T-helper 9 cell (primary cell): ENCODE results near the gene PEF1.

Experiments used
- DNase-seq: peaks from one replicate; pipeline ENCODE4 v3.0.0-alpha.2; 2020

The PEF1 gene

GRCh38 chr1:31626223-31627207 is 18.2 kb downstream of the PEF1 start:
- DNase-seq, result no peak

DNA sequence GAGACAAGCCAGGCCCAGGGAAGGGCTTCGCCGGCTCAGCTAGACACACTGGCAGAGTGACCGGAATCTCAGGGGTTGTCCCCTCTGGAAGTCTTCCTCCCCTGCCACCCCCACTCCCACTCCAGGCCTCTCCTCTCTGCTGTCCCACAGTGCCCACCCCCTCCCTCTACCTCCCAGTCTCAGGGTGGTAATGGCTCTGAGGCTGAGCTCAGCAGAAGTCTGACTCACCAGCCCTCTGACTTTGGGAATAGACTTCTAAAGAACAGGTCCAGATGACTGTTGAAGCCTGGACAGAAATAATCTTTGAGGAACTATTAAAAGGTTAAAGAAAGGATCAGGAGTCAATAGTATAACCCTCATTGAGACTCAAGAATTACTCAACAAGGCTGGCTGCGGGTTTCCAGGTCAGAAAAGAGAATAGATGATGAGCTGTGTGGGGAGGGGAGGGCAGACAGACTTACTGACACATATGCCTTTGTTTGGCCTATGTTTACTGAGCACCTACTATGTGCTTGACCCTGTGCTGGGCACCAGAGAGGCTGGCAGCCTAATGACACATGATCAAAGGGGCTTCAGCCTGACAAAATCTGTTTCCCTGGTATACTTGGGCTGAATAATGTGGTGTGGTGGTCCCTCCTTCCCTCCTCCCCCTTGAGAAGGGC is 19.0 kb downstream of the PEF1 start:
- no peak for DNase-seq

- no peak for DNase-seq
Observed at GRCh38 chr1:31624731-31625514, 19.8 kb downstream of the PEF1 start.

DNA sequence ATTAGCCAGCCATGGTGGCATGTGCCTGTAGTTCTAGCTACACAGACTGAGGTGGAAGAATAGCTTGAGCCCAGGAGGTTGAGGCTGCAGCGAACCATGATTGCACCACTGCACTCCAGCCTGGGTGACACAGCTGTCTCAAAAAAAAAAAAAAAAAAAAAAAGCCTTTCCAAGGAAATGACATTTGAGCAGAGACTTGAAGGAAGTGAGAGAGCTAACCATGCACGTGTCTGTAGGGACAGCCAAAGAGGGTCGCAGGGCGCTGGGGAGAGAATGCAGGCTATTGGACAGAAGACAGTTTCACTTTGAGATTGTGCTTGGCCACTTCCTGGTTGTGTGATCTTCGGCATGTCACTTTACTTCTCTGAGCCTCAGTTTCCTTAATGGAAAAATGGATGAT is 20.4 kb downstream of the PEF1 start:
- no peak for DNase-seq

- no peak for DNase-seq
Observed at GRCh38 chr1:31623365-31623764, 21.3 kb downstream of the PEF1 start.

GRCh38 chr1:31621847-31622730 is 22.6 kb downstream of the PEF1 start:
- DNase-seq, result no peak

DNA sequence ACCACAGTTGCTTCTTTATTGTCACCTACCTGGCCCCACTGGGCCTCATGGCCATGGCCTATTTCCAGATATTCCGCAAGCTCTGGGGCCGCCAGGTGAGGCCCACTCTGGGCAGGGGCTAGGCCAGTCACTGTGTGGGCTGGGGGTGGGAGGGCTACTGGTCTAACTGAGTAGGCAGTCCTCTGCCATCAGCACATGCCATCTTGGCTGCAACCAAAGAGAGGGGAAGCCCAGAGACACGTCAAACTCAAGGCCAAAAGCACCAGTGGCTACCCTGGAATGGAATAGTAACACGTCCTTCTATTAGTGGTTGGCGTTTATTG is 23.2 kb downstream of the PEF1 start:
- no peak for DNase-seq

DNA sequence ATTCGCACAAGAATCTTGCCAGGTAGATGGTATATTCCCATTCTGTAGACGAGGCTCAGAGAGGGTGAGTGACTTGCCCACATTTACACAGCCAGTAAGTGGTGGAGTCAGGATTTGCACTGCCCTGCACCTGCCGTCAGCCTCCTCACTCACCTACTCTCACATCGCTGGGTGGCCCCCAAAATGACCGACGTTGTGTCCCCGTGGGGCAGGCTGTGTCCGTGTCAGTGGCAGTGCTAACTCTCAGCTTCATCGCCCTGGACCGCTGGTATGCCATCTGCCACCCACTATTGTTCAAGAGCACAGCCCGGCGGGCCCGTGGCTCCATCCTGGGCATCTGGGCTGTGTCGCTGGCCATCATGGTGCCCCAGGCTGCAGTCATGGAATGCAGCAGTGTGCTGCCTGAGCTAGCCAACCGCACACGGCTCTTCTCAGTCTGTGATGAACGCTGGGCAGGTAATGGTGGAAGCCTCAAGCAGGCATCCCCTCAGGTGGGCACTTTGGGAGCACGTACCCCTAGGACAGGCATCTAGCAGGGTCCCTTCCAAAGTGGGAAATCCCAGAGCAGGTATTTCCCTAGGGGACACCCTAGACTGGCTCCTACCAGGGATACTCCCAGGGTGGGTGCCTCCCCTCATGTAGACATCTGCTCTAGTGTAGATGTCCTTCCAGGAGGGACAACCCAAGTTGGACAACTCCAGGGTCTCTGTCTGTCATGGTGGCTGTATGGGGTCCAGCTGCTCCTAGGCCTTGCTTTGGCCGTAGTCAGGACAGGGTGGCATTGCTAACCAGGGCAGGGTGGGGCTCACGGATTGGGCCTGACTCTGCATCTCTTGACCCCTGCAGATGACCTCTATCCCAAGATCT is 23.8 kb downstream of the PEF1 start:
- DNase-seq, result no peak

GRCh38 chr1:31618916-31619846 is 25.5 kb downstream of the PEF1 start:
- DNase-seq, result no peak

DNA sequence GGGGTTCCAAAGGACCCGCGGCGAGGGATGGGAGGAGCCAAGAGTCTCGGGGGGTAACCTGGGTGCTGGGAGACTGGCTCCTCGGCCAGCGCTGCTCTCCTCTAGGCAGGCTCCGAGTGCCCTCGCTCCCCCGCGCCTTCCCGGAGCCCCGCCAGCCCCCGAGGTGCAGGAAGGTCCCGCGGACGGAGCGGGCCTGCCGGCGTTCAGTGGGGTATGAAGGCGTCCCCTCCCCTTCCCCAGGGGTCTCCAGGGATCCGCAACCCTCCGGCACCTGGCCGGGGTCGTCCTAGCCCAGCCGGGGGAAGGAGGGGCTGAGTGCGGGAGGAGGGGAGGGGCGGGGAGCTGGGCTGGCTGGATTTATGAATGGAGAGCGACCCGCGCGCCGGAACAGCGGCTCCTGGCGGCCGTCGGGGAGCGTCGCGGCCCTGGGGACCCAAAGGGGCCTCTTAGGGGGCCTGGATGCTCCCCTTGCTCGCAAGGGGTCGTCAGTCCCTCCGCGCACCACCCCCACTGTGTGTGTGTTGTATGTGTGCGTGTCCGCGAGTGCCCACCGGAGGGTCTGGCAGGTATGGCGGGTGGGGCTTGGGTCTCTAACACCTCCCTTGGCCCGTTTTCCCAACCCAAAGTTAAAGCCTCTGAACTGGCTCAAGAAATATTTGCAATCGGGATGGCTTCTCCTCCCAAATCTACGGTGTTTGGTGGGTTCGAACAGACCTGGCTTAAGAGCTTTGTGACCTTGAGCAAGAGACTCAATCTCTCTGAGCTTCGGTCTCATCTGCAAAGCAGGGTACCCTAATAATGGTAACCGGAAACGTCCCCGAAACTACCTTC is 26.5 kb downstream of the PEF1 start:
- peak; percentile 28 for DNase-seq

- no peak for DNase-seq
Observed at GRCh38 chr1:31617218-31617915, 27.3 kb downstream of the PEF1 start, which contains the start of gene HCRTR1. HCRTR1 (plus strand) TSS chr1:31617689; CDS start chr1:31619193, 1,504 bp downstream.

DNA sequence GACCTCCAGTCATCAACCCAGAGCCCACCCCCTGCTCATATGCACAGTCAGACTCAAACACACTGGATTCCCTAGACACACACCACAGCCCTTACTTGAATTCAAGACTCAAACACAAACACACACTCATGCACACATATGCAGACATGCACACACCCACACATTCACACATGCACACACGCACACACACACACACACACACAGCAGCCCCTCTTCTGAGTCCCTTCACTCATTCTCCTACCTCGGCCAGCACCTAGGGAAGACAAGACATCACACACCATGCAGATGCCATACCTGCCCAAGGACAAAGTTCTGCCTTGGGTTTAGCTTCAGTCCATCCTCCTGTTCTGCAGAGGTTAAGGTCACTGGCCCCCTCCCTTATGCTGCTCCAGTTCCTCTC is 28.7 kb downstream of the PEF1 start:
- DNase-seq, result no peak

DNA sequence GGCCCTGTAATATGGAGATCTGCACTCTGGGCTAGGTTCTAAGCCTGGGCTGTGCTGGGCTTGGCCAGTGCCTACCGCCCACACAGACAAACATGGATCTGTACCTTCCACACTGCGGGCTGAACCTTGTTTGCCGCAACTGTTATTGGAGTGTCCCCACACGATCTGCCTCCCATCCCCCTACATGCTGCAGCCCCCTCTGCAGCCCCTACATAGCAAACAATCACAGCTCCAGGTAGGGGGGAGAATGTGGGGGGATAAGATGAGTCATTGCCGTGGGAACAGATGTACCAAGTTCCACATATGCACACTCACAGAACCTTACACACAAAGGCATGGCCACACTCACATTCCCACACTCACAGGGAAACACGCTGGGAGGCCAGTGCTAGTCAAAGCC is 29.3 kb downstream of the PEF1 start:
- DNase-seq, result no peak

GRCh38 chr1:31614414-31615005 is 30.2 kb downstream of the PEF1 start:
- no peak for DNase-seq

DNA sequence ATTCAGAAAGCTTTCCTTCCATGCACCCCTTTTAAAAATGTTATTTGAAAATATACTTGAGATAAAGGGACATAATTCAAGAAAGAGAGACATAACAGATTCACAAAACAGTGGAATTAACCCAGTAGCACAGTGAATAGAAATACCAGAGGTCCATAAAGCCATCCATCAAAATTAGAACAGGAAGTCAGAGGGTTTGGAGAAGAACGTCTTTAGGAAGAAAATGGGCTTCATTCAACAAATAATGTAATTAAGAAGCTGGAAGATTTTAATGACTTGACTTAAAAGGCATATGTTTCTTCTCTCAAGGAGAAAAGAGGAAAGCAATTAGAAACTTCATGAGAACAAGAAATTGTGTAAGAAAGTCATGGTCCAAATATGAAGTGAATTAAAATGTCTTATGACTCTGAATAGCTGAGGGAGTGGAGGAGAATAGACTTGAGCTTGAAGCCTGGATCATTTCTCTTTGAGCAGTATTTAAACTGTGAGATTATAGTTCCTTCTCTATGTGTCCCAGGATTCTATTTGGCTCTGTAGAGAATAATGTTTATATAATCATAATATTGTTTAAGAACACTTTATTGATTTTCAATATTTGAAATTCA is 35.1 kb downstream of the PEF1 start:
- no peak for DNase-seq

GRCh38 chr1:31607360-31607759 is 37.3 kb downstream of the PEF1 start:
- DNase-seq, result no peak

DNA sequence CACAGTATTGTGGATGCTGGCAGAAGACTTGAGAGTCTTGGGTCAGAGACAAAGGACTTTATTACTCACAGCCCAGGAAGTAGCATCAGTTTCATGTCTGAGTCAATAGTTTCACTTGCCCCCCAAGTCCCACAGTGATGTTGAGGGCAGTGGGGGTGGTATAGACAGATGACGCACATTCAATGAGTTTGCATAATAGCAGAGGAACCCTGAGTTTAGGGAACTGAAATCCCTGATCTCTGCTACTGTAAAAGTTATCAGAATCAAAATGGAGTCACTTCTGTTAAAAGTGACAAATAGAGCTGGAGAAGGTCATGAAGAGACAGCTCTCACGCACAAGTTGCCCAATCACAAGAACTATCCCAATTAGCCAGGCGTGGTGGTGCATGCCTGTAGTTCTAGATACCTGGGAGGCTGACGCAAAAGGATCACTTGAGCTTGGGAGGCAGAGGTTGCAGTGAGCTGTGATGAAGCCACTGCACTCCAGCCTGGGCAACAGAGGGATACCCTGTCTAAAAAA is 38.7 kb downstream of the PEF1 start:
- no peak for DNase-seq
